Pancreas (tissue), 10 donors: Measurements from ENCODE around the gene TPGS2. TPM values are rescaled to one million over a fixed set of nuclear protein-coding genes. Genes with fewer than 3 reads are reported as not detected.
A peak's percentile ranks its signal among the peaks of the same experiment; 100 is the strongest.
"Not testable (repeated sequence)": the region's sequence is repeated elsewhere in the genome, so short reads cannot be mapped to it uniquely, and the experiment has no call there.

Experiments used
- ATAC-seq, 4 donors: fragments of 200-7000 bp; cut with Tn5 transposase; one replicate each; pipeline versions ENCODE4 v1.8.0 to v1.9.1; 2020; ENCODE audit warnings: mild to moderate bottlenecking in 4 of 4, moderate library complexity in 4 of 4
- DNase-seq, 6 donors: peaks; one replicate each; pipeline ENCODE4 v3.0.0-alpha.2; 2020
- FAIRE-seq: peaks from 2 replicates; lab custom pipeline; 2012; peaks lifted over from hg19 to GRCh38; lab: Jason Lieb, UNC
- H3K27ac ChIP-seq, 4 donors: fragments of 200-600 bp; sonication (generic); 1 replicate in 3 of 4; 2 replicates in 1 of 4; pipeline versions ENCODE4 v1.5.0 to v1.8.0; 2020
- H3K27me3 ChIP-seq, 4 donors: fragments of 200-600 bp; one replicate each; pipeline ENCODE4 v1.8.0; 2021
- H3K36me3 ChIP-seq, 3 donors: fragments of 200-600 bp; sonication (generic) in 1 of 3; one replicate each; pipeline versions ENCODE4 v1.5.0 to v1.8.0; 2020 to 2021
- H3K4me1 ChIP-seq, 3 donors: fragments of 200-600 bp; one replicate each; pipeline ENCODE4 v1.8.0; 2021
- H3K4me3 ChIP-seq, 4 donors: fragments of 200-600 bp; sonication (generic) in 2 of 4; one replicate each; pipeline versions ENCODE4 v1.5.0 to v1.8.0; 2020 to 2021
- H3K9me3 ChIP-seq, 4 donors: fragments of 200-600 bp; one replicate each; pipeline ENCODE4 v1.8.0; 2021
- CTCF ChIP-seq, 4 donors: fragments of 200-600 bp; sonication (generic) in 3 of 4; IDR thresholded peaks; one replicate each; pipeline versions ENCODE4 v1.5.0 to v1.8.0; 2021; ENCODE audit warnings: antibody characterized with exemption in 4 of 4
- WGBS, 2 donors: extraction: QIAGEN DNeasy Blood & Tissue Kit; methylation state at CpG; one replicate each; pipeline ENCODE4 v1.1.7; 2013; 5-methylcytosine and 5-hydroxymethylcytosine counted together
- intact Hi-C, 3 donors: fragments of 100-400 bp; cut with DNase I; formaldehyde crosslinking; loops; one replicate each; pipeline versions ENCODE4 v1.11.1 to v1.14.2; 2022
- polyA plus RNA-seq, 2 donors: library from polyadenylated mRNA; stranded (reverse); fragments of 200-250 nt; gene quantifications; one replicate each; pipeline ENCODE4 v1.2.3, GENCODE V29; 2013
- total RNA-seq, 6 donors: library from RNA; stranded (reverse); fragmentation: NEBNext Ultra II Directional in 4 of 6; extraction: Animal tissue kit (Norgen Biotek cat#: 25700) in 4 of 6; gene quantifications; one replicate each; pipeline versions ENCODE4 v1.2.1 to v1.2.4, GENCODE V29; 2021 to 2023
- donor health status: healthy with polysubstance abuse.
- donor health status: DM: no; HTN: no; CAD: no; lungs with moderate emphysema.
- donor health status: DM: no; HTN: no; CAD: no.
- donor health status: control.
- donor health status: control.
- donor health status: Bipolar disorder and iron deficiency.
- donor health status: DM: yes; HTN: yes; CAD: no.
- donor health status: DM: no; HTN: no; CAD: no.
- donor health status: DM: no; HTN: no; CAD: no.
- donor health status: DM: yes; HTN: yes; CAD: no.

Gene TPGS2
- total and polyA plus RNA-seq, 8 donors = 16.6 to 44.6 (median 25.2) TPM

- no peaks in the 10 kb centered on the region for H3K27me3 ChIP-seq
- H3K4me1 ChIP-seq = no peaks in the 10 kb centered on the region
- TF ChIP-seq CTCF (IDR thresholded peaks at IDR 0.05) = peak in 3 of 4 donors; percentile 7 to 25 (median 8)
- H3K4me3 ChIP-seq = no peak overlapping the region
- DNase-seq (peak in 2 of 6 donors; percentile 47 to 76), FAIRE-seq (no peak), ATAC-seq (peak in 3 of 4 donors; percentile 51 to 59 (median 58))
- 74 to 77% methylated on average over 6 of the region's 6 CpGs for WGBS, 2 donors
- no peaks in the 10 kb centered on the region for H3K36me3 ChIP-seq
- intact Hi-C loops = loop anchor here in 1 of 3 donors (10.0 kb wide), 1 partner anchor 85 kb away; no protein-coding TSS in a partner anchor
- H3K27ac ChIP-seq = no peak overlapping the region
- no peaks in the 10 kb centered on the region for H3K9me3 ChIP-seq
Observed at GRCh38 chr18:36769611-36770314, 59.0 kb downstream of the TPGS2 start.

- 87 to 91% methylated on average over 10 of the region's 10 CpGs for WGBS, 2 donors
- FAIRE-seq = no peak
- intact Hi-C loops = loop anchor here in 1 of 3 donors (10.0 kb wide), 1 partner anchor 84 kb away; no protein-coding TSS in a partner anchor
Observed at GRCh38 chr18:36769172-36769571, 59.6 kb downstream of the TPGS2 start.

GRCh38 chr18:36766836-36767235 lies 62.0 kb downstream of the TPGS2 start:
- FAIRE-seq (no peak), ATAC-seq (no peak), DNase-seq (no peak)
- Histone ChIP-seq H3K36me3 (no peaks in the 10 kb centered on the region), H3K9me3 (no peaks in the 10 kb centered on the region), H3K27me3 (no peaks in the 10 kb centered on the region), H3K4me1 (no peaks in the 10 kb centered on the region), H3K4me3 (no peak overlapping the region), H3K27ac (no peak overlapping the region)
- TF ChIP-seq CTCF (IDR thresholded peaks at IDR 0.05) = no peak
- 24 to 29% methylated on average over 3 of the region's 3 CpGs for WGBS, 2 donors
- intact Hi-C loops = loop anchor here in 1 of 3 donors (10.0 kb wide), 1 partner anchor 82 kb away; no protein-coding TSS in a partner anchor

More at GRCh38 chr18:36769172-36769571, 59.6 kb downstream of the TPGS2 start:
- no peak for TF ChIP-seq CTCF (IDR thresholded peaks at IDR 0.05)
- Histone ChIP-seq H3K27ac (no peak overlapping the region), H3K36me3 (no peaks in the 10 kb centered on the region), H3K4me3 (no peak overlapping the region), H3K27me3 (no peaks in the 10 kb centered on the region), H3K4me1 (no peaks in the 10 kb centered on the region), H3K9me3 (no peaks in the 10 kb centered on the region)
- DNase-seq = no peak
- no peak for ATAC-seq

GRCh38 chr18:36762965-36763364 lies 65.8 kb downstream of the TPGS2 start:
- not testable (repeated sequence) for ATAC-seq, H3K27me3 ChIP-seq, H3K4me1 ChIP-seq, H3K36me3 ChIP-seq, H3K4me3 ChIP-seq, DNase-seq, H3K27ac ChIP-seq, H3K9me3 ChIP-seq
- FAIRE-seq = peak; percentile 98
- intact Hi-C loops = loop anchor here in 1 of 3 donors (10.0 kb wide), 1 partner anchor 78 kb away; no protein-coding TSS in a partner anchor
- 90 to 93% methylated on average over 24 of the region's 26 CpGs for WGBS, 2 donors

- Histone ChIP-seq H3K9me3 (no peaks in the 10 kb centered on the region), H3K27me3 (no peaks in the 10 kb centered on the region), H3K27ac (no peak overlapping the region), H3K4me1 (peaks cover 0 to 8% (median 0%) of the 10 kb centered on the region in 3 donors), H3K36me3 (no peaks in the 10 kb centered on the region), H3K4me3 (no peak overlapping the region)
- 78 to 88% methylated on average over 2 of the region's 2 CpGs for WGBS, 2 donors
- ATAC-seq (no peak), DNase-seq (no peak), FAIRE-seq (no peak)
- no peak for TF ChIP-seq CTCF (IDR thresholded peaks at IDR 0.05)
- intact Hi-C loops = loop anchor here in 1 of 3 donors (10.0 kb wide), 1 partner anchor 77 kb away; no protein-coding TSS in a partner anchor
Observed at GRCh38 chr18:36762074-36762473, 66.7 kb downstream of the TPGS2 start.
